GM18507 (cell line): ENCODE measurements around the gene KRT27.
"Not testable (repeated sequence)": the region's sequence is repeated elsewhere in the genome, so short reads cannot be mapped to it uniquely, and the experiment has no call there.

ENCODE experiments used
- DNase-seq: peaks from one replicate; pipeline ENCODE4 v3.0.0; 2011; ENCODE audit warnings: low read depth; ENCODE audit not compliant: insufficient read length; ENCODE audit errors: extremely low spot score
- FAIRE-seq: peaks from 2 replicates; lab custom pipeline; 2011; peaks lifted over from hg19 to GRCh38; lab: Jason Lieb, UNC

The KRT27 gene

DNA sequence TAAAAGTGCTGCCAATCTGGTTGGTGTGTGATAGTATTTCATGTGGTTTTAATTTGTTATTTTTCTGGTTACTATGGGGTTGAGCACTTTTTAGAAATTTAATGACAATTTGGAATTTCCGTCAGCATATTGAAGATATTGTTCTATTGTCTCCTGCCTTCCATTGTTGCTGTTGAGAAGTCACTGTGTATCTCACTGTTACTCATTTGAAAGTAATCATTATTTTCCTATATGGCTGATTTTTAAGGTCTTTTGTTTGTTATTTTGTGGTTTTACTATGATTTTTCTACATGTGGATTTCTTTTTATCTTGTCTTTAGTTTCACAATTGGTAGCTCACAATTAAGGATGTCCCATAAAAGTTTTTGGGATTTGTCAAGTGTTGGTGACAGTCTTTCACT, 18.6 kb downstream of the KRT27 start:
- no peak for FAIRE-seq
- no peak for DNase-seq

DNA sequence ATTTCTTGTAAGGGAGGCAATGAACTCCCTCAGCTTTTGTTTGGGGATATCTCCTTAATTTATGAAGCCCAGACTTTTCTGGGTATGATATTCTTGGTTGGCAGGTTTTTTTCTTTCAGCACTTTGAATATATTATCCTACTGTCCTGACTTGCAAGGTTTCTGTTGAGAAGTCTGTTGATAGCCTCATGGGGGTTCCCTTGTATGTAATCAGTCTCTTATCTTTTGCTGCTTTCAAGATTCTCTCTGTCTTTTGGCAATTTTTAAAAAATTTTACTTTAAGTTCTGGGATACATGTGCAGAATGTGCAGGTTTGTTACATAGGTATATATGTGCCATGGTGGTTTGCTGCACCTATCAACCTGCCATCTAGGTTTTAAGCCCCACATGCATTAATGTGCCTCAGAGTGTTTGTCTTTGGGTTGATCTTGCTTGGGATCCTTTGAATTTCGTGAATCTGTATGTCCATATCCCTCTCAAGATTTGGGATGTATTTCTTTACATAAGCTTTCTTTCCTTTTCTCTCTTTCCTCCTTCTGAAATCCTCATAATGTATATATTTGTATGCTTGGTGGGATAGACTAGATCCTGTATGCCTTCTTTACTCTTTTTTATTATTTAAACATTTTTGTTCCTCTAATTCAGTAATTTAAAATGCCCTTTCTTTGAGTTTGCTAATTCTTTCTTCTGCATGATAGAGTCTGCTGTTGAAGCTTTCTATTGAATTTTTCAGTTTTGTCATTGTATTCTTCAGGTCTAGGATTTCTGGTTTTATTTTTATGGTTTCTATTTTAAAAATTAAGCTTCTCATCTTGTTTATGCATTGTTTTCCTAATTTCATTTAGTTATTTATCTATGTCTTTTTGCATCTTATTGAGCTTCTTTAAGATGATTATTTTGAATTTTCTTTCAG, 22.0 kb downstream of the KRT27 start:
- no peak for DNase-seq
- no peak for FAIRE-seq

DNA sequence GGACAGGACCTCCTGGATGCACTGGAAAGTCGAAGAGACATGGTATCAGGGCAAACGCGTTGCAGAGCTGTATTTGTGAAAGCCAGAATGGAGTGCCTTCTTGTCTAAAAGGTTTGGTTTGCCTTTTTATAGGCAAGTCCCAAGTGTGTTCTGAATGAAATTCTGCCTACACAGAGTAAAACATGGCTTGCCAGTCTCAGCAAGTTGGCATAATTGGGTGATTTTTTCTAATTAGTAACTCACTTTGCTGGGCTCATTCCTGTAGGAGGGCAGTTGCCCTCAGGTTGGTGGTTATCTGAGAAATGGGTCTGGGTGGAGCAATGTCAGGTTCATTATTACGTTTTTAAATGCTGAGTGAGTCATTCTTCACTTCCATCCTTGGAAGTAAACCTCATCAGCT, 27.1 kb downstream of the KRT27 start, which contains the start of gene KRT25:
Gene KRT25, minus strand, starts transcription at position 101 of the 400 bp plus-strand sequence. Its CDS starts 60 bp downstream, at position 41.
- FAIRE-seq, result no peak

DNA sequence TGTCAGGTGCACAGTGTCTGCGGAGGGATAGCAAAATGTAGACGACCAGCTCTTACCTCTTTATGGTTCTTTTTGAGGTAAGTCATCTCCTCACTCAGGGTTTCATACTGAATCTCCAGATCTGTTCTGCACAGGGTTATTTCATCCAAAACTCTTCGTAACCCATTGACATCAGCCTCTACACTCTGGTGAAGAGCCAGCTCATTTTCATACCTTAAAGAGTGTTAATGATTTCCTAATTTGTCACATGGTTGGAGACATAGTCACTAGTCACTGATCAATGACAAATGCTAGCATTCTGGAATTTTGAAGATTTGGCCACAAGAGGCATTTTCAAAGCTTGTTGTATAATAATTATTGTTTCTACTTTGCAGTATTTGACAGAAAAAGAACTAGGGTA, 28.5 kb downstream of the KRT27 start:
- no peak for DNase-seq
- FAIRE-seq, result no peak

More for the DNA sequence above, 27.1 kb downstream of the KRT27 start, which contains the start of gene KRT25:
- DNase-seq, result no peak

DNA sequence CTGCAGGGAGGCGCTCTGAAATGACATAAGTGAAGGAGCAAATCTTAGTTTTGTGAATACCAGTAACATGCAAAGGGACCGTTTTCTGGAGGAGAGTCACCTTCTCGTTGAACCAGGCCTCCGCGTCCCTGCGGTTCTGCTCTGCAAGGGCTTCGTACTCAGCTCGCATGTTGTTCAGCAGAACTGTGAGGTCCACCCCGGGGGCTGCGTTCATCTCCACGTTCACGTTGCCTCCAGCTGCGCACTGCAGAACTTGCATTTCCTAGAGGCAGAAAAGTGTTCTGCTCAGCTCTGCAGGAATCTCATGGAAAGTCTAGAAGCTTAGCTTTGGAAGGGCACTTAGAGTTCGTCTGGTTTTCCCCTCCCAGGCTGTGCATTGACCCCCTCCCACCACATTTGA, 31.3 kb downstream of the KRT27 start:
- FAIRE-seq (no peak), DNase-seq (no peak)

DNA sequence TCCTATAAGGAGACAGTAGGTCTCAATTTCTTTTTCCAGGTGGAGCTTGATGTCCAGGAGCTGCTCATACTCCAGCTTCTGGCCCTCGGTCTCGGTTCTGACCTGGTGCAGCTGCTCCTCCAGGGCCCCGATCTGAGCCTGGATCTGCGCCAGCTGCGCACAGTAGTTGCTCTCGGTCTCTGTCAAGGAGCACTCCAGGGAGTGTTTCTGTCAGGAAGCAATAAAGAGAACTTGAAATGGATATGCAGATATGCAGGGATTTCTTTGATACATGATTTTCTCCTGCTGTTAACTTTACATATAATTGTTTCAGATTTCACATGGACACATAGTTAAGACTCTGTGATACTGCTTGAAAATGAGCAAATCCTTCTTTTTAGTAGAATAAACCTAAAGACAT, 32.0 kb downstream of the KRT27 start:
- no peak for FAIRE-seq

DNA sequence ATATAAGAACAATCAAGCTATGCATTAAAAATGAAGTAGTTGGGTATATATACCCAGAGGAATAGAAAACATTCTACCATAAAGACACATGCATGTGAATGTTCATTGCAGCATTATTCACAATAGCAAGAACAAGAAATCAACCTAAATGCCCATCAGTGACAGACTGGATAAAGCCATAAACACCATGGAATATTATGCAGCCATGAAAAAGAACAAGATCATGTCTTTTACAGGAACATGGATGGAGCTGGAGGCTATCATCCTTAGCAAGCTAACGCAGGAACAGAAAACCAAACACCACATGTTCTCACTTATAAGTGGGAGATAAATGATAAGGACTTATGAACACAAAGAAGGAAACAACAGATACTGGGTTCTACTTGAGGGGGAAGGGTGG, 33.7 kb downstream of the KRT27 start:
- FAIRE-seq, DNase-seq: not testable (repeated sequence)

More for the DNA sequence above, 32.0 kb downstream of the KRT27 start:
- no peak for DNase-seq

DNA sequence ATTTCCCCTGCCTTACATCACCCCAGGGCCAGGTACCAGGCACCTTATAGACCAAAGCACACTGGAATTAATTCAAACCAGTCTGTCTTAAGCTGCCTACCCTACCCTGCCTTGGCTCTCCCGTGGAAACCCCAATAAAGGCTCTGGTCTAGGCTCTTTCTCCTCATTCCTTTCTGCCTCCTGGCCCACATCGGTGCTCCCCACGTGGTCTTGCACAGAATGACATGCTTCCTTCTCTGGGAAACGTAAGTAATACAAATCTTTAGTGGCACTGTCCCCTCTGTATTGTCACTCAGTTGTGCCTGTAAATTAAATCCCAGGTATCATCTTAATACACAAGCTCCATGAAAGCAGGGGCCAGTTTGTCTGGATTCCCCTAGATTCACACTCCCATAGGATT, 43.8 kb downstream of the KRT27 start:
- FAIRE-seq (no peak), DNase-seq (no peak)

DNA sequence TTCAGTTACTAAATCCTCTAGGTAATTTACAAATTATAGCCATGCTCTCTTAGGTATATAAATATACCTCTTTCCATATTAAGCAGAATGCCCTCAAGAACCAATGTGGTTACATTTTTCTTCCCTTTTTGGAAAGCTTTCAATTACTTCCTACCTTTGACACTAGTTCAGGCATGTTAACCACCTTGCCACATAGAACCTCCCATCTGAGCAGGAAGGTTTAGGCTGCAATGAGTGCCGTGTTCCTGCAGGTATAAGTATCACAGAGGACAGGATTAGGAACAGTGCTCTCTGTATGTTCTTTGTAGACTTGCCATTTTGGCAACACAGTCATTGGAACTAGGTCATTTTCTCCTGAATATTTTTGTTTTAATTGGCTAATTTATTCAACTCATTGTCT, 47.3 kb downstream of the KRT27 start:
- DNase-seq (no peak), FAIRE-seq (no peak)

DNA sequence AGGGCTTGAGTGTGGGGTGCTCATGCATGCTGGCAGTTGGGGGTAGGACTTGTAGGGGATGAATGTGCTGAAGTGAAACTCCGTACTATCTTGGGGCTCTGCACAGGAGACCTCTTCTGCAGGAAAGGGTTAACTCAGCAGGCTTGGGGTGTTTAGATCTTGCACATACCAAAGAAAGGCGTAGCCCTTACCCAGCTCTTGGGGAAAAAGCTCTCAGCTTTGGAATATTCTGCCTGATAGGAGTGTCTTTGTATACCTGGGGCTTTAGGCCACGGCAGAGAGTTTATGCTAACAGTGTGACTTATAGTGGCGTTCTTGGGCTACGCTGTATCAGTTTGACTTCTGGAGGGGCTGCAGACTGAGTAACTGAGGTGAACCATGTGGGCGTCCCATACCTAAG, 48.3 kb downstream of the KRT27 start:
- no peak for DNase-seq
- no peak for FAIRE-seq

DNA sequence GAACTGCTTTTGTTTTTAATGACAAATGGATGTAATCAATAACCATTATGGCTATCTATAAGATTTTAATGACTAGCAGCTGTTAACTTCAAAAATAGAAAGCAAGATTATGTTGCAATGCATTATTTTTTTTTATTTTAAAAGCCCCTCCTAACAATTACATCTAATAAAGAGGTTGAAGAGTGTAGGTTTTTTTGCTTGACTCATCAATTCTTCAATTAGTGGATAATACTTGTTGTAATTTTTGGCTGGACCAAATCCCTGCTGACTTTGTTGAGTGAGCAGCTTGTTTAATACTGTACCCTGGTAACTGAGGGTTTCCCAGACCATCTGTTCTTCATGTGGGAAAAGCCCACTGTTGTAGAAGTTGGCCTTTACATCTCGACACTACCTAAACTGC, 51.4 kb downstream of the KRT27 start:
- FAIRE-seq, result no peak
- no peak for DNase-seq

DNA sequence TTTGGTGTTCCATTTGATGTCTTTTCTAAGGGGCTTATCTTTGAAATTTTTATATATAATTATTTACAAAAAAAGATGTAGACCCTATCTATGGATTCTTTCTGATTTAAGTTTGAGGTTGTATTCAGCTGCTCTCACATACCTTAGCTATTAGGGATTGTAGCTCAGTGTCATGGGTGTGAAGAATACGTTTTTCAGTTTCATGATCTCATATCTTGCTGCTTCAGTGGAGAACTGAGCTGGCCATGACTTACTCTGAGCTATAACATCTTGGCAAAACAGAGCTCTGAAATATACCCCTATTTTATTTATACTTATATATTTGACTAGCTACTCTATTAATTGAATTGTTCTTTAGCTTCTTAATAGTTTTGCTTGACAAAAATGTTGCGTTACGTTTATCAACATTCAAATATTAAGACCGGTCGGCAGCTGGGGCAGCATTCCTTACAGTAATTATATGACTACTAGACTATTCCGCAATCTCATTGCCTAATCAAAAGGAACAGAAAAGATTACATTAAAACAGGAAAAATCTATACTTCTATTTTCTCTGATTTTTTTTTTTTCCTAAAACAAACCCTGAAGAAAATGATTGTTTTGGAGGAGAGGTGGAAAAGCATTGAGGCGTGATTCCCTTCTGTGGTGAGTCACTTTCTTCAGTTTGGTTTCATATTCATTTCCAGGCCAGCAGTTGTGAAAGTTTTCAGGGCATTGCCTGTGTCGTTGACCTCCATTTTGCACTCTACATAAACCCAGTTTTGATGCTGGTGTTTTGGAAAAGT, 54.7 kb downstream of the KRT27 start:
- FAIRE-seq (peak; percentile 82), DNase-seq (peak; percentile 17)

DNA sequence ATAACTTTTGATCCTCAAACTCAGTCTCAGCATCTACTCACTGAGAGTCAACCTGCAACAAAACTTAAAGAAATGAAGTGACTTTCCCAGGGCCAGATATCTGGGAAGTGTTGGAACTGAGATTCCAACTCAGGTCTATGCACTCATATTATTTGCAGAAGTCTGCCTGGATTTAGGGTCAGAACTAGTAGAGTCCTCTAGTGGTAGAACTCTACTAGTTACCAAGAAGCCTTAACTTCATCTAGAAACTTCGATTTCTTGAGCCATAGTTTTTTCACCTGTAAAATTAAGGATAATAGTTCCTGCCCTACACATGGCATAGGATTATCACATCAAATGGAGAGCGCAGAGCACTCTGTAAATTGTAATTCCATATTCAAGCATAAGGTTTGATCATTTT, 55.4 kb downstream of the KRT27 start:
- FAIRE-seq (no peak), DNase-seq (no peak)
